Measurements from ENCODE around the gene ARFIP1.

Gene ARFIP1

GRCh38 chr4:152960082-152960481 lies 180.3 kb downstream of the ARFIP1 start:
- no peak for DNase-seq (ENCODE audit: low read depth, low spot score)

- no peak for DNase-seq (ENCODE audit: low read depth, low spot score)
These were observed 181.4 kb downstream of the ARFIP1 start for GRCh38 chr4:152961014-152961772.

- no peak for DNase-seq (ENCODE audit: low read depth, low spot score)
These were observed 182.0 kb downstream of the ARFIP1 start for GRCh38 chr4:152961773-152962115.

Data from smooth muscle cell of the brain vasculature (primary cell).